Brain pericyte (primary cell): ENCODE measurements around the gene HEBP2.

Experiments used
- DNase-seq: peaks from one replicate; pipeline ENCODE4 v3.0.0-alpha.2; 2012; ENCODE audit warnings: low read depth, low spot score

Gene HEBP2

GRCh38 chr6:138397128-138398122, 6.6 kb upstream of the HEBP2 start:
- DNase-seq: no peak

- no peak for DNase-seq
Measured at GRCh38 chr6:138400326-138400725, 3.7 kb upstream of the HEBP2 start.

DNA sequence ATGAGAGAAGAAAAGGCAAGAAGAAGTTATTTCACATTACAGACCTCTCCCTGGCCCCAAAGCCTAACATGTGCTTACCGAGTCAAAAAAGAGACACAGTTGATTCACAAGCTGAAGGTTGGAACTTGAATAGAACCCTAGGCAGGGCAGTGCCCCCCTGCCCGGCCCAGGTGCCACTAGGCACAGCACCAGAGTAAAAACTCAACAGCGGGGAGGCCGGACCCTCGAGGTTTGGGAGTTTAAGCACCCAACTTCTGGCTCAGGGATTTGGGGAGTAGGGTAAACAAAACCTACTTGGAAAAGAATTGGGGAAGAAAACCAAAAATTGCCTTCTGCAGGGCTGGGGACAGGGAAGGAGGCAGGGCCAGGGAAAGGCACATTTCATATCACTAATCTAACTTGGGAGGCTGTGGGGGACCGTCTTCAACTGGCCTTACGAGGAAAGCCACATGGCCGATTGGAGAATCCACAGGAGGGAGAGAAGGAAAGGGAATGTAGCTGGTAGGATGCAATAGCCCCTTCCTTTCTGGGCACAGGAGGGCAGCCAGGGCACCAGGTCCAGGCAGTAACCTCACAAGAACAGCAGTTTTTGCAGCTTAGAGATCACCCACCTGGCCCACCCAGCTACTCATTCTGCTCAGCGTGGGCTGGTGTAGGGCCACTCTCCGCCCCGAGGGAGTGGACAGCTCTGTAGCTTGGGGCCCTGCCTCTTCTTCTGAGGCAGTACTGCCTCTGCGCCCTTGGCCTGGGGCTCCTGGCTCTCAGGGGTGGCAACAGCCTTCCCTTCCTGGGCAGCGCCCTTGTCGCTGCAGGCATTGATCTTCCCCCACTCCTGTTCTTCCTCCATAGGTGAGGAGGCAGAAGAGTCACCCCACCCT, 1.8 kb upstream of the HEBP2 start:
- DNase-seq: no peak

DNA sequence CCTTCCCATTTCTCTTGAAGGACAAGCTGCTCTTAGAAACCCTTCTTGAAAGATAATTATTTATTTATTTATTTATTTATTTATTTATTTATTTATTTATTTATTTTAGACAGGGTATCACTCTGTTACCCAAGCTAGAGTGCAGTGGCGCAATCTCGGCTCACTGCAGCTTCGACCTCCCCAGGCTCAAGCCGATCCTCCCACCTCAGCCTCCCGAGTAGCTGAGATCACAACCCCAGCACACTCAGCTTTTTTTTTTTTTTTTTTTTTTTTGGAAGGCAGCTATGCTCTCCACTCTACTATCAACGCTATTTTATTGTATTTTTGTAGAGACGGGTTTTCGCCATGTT, 1.2 kb upstream of the HEBP2 start:
- no peak for DNase-seq

GRCh38 chr6:138403324-138403800, 661 bp upstream of the HEBP2 start:
- no peak for DNase-seq

DNA sequence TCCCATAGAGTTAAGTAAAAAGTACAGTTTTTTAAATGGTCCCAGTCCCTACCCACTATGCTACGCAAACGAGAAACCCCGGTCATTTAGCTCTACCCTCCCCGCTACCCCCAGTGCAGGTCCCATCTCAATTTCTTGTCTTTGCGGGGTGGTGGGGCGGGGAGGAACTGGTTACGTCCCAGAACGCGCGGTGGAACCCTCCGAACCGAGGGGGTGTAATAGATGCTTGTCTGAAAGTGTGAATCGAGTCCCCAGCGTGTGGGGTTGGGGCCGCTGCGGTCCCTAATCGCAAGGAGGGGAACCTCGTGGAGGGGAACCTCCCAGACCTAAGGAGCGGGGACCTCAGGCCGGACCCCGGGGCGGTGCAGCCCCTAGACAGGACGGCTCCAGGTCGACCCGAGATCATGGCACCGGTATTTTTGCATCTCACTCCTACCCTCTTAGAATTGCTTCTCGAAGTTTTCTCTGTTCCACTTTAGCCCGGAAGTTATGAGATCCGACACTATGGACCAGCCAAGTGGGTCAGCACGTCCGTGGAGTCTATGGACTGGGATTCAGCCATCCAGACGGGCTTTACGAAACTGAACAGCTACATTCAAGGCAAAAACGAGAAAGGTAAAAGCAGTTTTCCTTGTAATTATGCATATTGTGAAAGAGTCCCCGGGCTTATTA, 779 bp downstream of the HEBP2 start:
- no peak for DNase-seq

DNA sequence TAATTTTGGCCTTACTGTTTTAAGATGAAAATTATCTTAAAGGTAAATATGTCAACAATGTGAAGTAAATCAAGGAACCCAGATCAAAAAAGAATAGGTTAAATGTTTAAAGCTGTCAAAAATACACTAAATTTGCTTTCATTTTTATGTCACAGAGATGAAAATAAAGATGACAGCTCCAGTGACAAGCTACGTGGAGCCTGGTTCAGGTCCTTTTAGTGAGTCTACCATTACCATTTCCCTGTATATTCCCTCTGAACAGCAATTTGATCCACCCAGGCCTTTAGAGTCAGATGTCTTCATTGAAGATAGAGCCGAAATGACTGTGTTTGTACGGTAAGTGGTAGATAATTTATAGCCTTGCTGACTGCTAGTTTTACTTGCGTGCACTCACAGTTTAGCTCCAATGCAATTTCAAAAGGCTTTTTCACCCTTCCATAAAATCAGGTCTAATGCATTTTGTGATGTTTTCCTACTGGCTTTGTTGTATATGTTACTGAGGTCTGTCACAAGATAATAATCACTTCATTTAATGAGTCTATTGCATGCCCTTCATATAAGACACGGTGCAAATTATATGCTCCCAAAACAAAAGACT, 1.9 kb downstream of the HEBP2 start:
- no peak for DNase-seq

GRCh38 chr6:138406443-138406842, 2.4 kb downstream of the HEBP2 start:
- DNase-seq: no peak

- no peak for DNase-seq
Measured at GRCh38 chr6:138410048-138410735, 6.2 kb downstream of the HEBP2 start.

DNA sequence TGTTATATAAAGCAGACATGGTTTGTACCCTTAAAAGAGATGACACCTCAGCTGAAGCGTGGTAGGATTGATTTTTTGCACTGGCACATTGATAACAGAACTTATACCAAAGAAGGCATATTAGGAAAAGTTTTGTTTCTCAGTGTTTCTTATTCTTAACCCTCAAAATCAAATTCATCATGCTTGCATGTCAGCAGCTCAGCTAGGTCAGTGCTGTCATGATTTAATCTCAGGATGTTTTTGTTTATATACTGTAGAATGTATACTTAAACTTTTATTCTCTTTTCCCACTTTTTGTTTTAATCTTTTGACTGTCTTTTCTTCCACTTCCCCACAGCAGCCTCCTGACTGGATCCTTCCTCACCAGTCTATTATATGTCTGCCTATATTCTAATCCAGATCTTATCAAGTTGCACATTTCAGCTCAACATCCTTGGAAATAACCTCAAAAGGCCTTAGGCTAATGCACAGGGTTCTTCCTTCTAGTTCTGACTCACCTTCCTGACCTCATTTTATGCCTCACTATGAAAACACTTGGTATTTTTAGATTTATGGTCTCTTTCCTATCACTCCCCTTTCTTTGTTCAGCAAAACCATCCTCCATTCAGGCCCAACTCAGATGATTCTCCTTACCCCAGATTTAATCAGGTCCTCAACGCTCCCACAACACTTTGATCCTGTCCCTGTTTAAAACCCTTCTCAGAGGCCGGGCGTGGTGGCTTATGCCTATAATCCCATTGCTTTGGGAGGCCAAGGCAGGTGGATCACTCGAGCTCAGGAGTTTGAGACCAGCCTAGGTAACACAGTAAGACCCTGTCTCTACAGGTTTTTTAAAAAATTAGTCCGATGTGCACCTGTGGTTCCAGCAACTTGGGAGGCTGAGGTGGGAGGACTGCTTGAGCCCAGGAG, 7.2 kb downstream of the HEBP2 start:
- no peak for DNase-seq

DNA sequence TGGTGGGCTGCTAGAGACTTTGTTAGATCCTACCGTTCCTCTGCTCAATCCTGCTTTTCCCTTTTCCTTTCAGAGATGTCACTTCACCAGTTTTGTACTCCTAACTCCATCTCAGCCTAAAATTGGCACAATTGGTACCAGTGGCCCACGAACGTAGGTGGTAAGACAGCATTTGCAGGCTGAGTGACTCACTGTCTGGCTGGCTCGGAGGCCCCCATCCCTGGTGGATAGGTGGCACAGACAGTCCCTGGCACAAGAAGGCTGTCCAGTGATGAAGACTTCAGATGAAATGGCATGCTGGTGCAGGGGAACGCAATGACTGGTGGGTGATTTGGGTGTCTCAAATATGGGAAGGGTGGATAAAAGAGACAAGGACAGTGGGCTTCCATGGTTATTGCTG, 11.1 kb downstream of the HEBP2 start:
- DNase-seq: no peak

DNA sequence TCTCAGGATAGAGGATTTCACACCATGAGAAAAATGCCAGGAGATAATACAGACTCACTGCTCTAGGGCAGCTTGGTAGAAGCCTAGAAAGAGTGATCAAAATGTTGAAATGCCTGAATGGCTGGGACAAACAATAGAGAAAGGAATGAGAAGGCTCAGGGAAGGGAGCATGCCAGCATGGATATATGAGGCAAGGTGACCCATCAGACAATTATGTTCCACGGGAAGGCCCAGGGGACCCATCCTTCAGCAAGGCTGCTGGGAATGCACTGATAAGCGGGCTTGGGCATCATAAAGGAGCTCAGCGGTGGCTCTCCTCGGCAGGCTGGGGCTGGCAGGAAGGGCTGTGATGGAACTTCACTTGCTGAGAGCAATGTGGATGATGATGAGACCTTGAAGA, 12.2 kb downstream of the HEBP2 start:
- no peak for DNase-seq

DNA sequence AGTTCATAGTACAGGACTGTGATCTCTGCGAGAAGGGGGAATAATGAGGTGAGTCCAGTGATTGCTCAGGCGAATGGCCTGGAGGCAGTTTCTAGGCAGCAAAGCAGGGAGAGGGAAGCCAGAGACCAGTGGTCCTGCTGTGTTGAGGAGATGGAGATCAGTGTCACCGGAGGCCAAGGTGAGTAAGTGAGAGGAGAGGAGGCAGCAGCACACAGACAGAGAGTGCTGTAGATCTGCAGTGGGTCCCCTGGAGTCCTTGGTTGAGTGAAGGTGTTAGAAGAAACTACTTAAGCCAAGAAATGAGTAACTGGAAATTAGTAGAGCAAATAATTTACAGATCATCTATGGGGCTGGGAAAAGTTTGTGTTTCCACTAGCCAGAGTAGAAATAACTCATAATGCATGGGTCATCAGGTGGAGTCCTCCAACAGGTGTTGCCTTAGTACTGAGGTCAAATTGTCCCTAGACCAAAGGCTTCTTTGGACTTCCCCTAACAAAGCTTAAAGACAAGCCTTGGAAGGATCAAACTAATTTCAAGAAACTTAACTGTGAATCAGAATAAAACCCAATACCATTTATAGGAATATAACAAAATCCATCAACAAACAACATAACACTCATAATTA, 13.6 kb downstream of the HEBP2 start:
- no peak for DNase-seq

GRCh38 chr6:138418118-138418742, 14.2 kb downstream of the HEBP2 start:
- DNase-seq: no peak

DNA sequence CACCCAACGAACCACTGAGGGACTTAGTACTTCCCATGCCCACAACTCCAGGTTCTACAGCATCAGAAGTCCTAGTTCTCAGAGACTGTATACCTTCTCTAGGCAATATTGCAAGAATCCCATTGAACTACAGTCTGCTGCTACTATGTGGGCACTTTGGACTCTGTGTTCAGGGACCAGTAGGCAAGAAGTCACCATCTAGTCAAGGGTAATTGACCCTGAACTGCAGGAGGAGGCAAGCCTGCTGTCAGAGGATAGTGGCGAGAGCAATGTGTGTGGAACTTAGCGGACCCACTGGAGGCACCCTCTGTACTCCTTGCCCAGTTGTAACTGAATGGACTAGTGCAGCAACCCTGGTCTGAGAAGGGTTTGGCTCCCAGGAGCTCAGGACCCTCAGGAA, 15.7 kb downstream of the HEBP2 start:
- no peak for DNase-seq

DNA sequence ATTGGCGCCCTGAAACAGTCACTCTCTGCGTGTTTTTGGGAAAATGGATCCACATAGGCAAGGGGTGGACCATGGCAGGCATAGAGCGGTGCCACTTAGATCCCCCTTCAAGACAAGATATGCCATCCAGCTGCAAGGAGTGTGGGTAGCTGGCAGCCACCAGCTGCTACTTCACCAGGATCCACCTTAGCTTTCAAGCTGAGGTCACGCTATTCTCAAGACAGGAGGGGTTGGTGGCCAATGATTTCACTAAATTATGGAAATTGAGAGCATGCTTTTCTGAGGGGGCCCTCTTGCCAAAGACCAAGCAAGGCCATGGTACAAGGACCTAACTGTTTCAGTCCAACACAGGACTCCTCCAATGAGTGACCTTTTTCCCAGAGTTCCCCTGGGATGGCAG, 16.3 kb downstream of the HEBP2 start:
- DNase-seq: no peak

DNA sequence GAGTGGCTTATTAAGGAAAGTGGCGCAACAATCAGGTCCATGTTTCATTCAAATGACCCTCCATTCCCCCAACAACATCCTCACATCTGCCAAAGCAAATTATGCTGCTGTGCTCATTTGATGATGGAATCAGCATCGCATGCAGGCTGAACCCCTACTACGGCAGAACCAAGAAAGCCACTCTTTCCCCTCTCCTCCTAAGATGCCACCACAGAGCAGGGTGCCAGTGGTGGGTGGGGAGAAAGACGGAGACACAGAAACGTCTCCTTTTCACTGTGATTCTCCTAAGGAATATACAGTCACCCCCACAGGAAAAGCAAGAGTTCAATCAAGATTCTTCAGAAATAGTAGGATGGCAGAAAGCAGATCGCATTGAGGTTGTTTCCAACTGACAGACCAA, 17.1 kb downstream of the HEBP2 start:
- DNase-seq: no peak

DNA sequence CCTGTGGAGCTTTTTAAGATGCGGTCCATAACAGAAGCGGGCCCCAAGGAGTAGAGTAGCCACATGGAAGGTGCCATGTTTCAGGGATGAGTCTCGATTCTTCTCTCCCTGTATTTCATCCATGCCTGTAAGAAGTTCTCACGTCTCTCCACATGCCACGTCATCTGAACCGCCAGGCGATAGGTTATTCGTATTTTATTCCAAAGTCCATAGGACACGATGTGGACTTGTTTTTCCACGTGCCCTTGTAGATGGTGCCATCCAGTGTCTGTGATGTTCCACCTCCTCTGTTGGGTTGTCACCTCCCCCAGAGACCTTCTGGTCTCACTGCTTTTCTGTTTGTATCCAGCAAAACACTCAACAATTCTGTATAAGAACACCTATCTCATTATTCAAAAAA, 17.6 kb downstream of the HEBP2 start:
- DNase-seq: no peak

- DNase-seq: no peak
Measured at GRCh38 chr6:138422861-138423260, 18.8 kb downstream of the HEBP2 start.
